Smooth muscle cell (in vitro differentiated cells): ENCODE data around the gene AFF4. TPM values are rescaled to one million over a fixed set of nuclear protein-coding genes. Genes with fewer than 3 reads are reported as not detected.

Experiments used
- DNase-seq: peaks from one replicate; lab custom pipeline; 2025; ENCODE audit not compliant: unreplicated experiment; lab: John Stamatoyannopoulos, UW
- H2AFZ ChIP-seq: fragments of 200-600 bp; sonication (generic); 2 replicates; pipeline ENCODE4 v1.6.0; 2016; ENCODE audit warnings: antibody characterized with exemption, low read depth, mild to moderate bottlenecking
- H3F3A ChIP-seq: fragments of 200-600 bp; sonication (generic); 2 replicates; pipeline ENCODE4 v1.6.0; 2017; ENCODE audit warnings: antibody characterized with exemption, low read depth
- H3K27ac ChIP-seq: fragments of 200-600 bp; sonication (generic); 2 replicates; pipeline ENCODE4 v1.5.1; 2016; ENCODE audit warnings: low read depth, mild to moderate bottlenecking
- H3K27me3 ChIP-seq: fragments of 200-600 bp; sonication (generic); 2 replicates; pipeline ENCODE4 v1.6.1; 2016; ENCODE audit warnings: low read depth, mild to moderate bottlenecking
- H3K36me3 ChIP-seq: fragments of 200-600 bp; sonication (generic); 2 replicates; pipeline ENCODE4 v1.5.1; 2016; ENCODE audit warnings: low read depth
- H3K4me1 ChIP-seq: fragments of 200-600 bp; sonication (generic); 2 replicates; pipeline ENCODE4 v1.5.1; 2016; ENCODE audit warnings: low read depth
- H3K4me2 ChIP-seq: fragments of 200-600 bp; sonication (generic); 2 replicates; pipeline ENCODE4 v1.6.0; 2016; ENCODE audit warnings: mild to moderate bottlenecking
- H3K4me3 ChIP-seq: fragments of 200-600 bp; sonication (generic); 2 replicates; pipeline ENCODE4 v1.5.1; 2016; ENCODE audit warnings: mild to moderate bottlenecking
- H3K79me2 ChIP-seq: fragments of 200-600 bp; sonication (generic); 2 replicates; pipeline ENCODE4 v1.6.0; 2016; ENCODE audit warnings: low read depth, mild to moderate bottlenecking
- H3K9ac ChIP-seq: fragments of 200-600 bp; sonication (generic); 2 replicates; pipeline ENCODE4 v1.6.0; 2016; ENCODE audit warnings: low read depth
- H3K9me3 ChIP-seq: fragments of 200-600 bp; sonication (generic); replicated peaks from 2 replicates; pipeline ENCODE4 v1.5.1; 2016; ENCODE audit warnings: low read depth
- H4K20me1 ChIP-seq: fragments of 200-600 bp; sonication (generic); 2 replicates; pipeline ENCODE4 v1.6.0; 2016; ENCODE audit warnings: low read depth
- WGBS: methylation state at CpG from one replicate; pipeline ENCODE4 v1.1.7; 2016; ENCODE audit warnings: low lambda C conversion rate; 5-methylcytosine and 5-hydroxymethylcytosine counted together
- polyA plus RNA-seq: library from polyadenylated mRNA; unstranded; fragments of >200 nt; fragmentation: Nextera tagmentation; extraction: Ambion mirVana; gene quantifications from 2 replicates; pipeline ENCODE4 v1.2.1, GENCODE V29; 2016
- total RNA-seq: library from RNA; depleted of rRNA; stranded (reverse); fragments of >200 nt; gene quantifications from 2 replicates; pipeline ENCODE4 v1.2.3, GENCODE V29; 2014
- TF ChIP-seq, protein P1 (sequence below): fragments of 200-600 bp; sonication (generic); IDR thresholded peaks from 2 replicates; pipeline ENCODE4 v1.5.1; 2017; ENCODE audit warnings: borderline replicate concordance, mild to moderate bottlenecking, antibody characterized with exemption; ENCODE audit not compliant: insufficient read depth, poor library complexity, severe bottlenecking

Gene AFF4
- total and polyA plus RNA-seq, 2 experiments from 2014 or later, result 27.8 to 137 TPM

DNA sequence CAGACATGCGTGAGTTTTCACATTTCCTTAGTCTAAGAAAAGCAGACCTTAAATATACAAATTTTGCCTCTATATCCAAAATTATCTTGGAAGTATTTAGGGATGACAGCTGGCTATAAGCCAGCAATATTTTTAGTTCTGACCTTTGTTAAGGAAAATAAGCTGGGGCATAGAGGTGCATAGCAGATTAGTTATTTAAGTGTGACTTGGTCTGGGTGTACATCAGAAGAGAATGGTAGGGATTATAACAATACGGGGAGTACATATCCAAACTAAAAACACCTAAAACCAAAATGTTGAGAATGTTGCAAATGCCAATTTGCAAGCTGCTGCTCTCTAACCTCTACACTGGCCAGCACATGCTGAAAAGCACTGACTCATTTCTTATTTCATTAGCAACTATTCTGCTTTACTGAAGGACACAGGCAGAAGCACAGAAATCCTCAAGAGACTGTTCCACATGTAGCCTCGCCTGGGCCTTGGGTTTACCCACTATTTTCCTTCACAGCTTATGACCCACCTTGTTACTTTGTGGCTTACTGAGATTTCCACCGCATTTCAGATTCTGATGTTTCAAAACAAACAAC, 67.6 kb downstream of the AFF4 start:
- TF ChIP-seq, protein P1, sequence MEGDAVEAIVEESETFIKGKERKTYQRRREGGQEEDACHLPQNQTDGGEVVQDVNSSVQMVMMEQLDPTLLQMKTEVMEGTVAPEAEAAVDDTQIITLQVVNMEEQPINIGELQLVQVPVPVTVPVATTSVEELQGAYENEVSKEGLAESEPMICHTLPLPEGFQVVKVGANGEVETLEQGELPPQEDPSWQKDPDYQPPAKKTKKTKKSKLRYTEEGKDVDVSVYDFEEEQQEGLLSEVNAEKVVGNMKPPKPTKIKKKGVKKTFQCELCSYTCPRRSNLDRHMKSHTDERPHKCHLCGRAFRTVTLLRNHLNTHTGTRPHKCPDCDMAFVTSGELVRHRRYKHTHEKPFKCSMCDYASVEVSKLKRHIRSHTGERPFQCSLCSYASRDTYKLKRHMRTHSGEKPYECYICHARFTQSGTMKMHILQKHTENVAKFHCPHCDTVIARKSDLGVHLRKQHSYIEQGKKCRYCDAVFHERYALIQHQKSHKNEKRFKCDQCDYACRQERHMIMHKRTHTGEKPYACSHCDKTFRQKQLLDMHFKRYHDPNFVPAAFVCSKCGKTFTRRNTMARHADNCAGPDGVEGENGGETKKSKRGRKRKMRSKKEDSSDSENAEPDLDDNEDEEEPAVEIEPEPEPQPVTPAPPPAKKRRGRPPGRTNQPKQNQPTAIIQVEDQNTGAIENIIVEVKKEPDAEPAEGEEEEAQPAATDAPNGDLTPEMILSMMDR, result no peak
- Histone ChIP-seq H3K4me1 (no peaks in the 10 kb centered on the region), H3K4me2 (no peak overlapping the region), H3K79me2 (peaks cover 65% of the 10 kb centered on the region), H4K20me1 (peaks cover 95% of the 10 kb centered on the region), H3K36me3 (peaks cover 40% of the 10 kb centered on the region), H3K27me3 (no peaks in the 10 kb centered on the region), H2AFZ (no peak overlapping the region), H3K9me3 (no peaks in the 10 kb centered on the region), H3F3A (peaks cover 14% of the 10 kb centered on the region), H3K4me3 (no peak overlapping the region), H3K27ac (no peak overlapping the region), H3K9ac (no peak overlapping the region)
- WGBS, result 98% methylated on average over 4 of the region's 4 CpGs
- DNase-seq, result no peak

DNA sequence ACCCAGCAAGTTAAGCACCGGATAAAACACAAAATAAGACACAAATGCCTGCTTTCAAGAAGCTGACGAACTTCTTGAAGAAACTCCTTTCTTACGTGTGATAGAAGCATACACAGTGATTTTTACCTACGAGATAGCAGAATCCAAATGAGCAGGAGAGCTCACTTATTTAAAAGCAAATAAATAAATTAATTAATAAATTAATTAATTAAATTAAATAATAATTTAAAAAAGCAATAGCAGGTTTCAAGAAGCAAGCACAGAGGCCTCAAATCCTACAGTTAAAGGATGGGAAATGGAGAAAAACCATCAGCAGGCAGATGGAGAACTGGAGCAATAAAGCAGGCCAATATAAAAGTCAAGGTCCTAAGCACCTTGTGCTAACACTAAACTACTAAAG, 72.6 kb downstream of the AFF4 start:
- no peak for DNase-seq
- peaks cover 97% of the 10 kb centered on the region for H4K20me1 ChIP-seq
- H3K36me3 ChIP-seq, result peaks cover 61% of the 10 kb centered on the region
- H2AFZ ChIP-seq, result no peak overlapping the region
- H3K9me3 ChIP-seq, result no peaks in the 10 kb centered on the region
- peaks cover 62% of the 10 kb centered on the region for H3K79me2 ChIP-seq
- no peak overlapping the region for H3K4me2 ChIP-seq
- H3K9ac ChIP-seq, result no peak overlapping the region
- H3K27ac ChIP-seq, result no peak overlapping the region
- peaks cover 30% of the 10 kb centered on the region for H3F3A ChIP-seq
- no peaks in the 10 kb centered on the region for H3K4me1 ChIP-seq
- TF ChIP-seq, protein P1, result no peak
- H3K27me3 ChIP-seq, result no peaks in the 10 kb centered on the region
- WGBS, result 97% methylated on average over 4 of the region's 4 CpGs
- H3K4me3 ChIP-seq, result no peak overlapping the region

DNA sequence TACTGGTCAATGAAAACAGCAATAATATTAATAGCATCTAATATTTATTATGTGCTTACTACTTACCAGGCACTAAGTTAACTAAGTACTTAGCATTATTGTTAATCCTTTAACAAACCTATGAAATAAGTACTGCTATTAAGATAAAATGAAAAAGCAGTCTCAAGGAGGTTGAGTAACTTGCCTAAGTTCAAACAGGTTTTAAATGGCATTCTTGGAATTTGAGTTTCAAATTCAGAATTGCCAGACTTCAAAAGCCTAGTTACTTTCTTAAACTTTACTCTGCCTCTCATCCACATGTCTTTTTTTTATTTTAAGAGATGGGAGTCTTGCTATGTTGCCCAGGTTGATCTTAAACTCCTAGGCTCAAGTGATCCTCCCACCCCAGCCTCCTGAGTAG, 73.9 kb downstream of the AFF4 start:
- H3K79me2 ChIP-seq, result peaks cover 48% of the 10 kb centered on the region
- TF ChIP-seq, protein P1, result no peak

DNA sequence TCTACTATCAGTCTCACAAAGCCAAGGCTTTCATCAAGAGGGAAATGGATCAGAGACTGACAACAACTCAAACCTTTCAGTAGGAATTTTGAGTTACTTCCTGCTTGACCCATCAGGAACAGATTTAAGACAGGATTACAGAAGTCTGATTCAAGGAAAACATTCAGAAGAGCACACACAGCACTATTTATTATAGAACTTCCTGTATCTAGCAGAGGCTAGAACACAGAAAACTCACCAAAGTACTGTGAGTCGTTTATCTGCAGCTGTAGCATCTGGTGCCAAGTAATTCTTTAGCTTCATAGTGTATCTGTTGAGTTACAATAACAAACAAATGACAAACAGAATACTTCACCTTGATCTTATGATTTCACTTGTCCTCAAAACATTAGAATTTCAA, 76.2 kb downstream of the AFF4 start:
- H3K4me2 ChIP-seq, result no peak overlapping the region
- no peak for DNase-seq
- peaks cover 26% of the 10 kb centered on the region for H3F3A ChIP-seq
- WGBS, result 74% methylated on average over 1 of the region's 1 CpG
- TF ChIP-seq, protein P1, result no peak
- no peaks in the 10 kb centered on the region for H3K9me3 ChIP-seq
- no peak overlapping the region for H3K9ac ChIP-seq
- no peak overlapping the region for H3K4me3 ChIP-seq
- H2AFZ ChIP-seq, result no peak overlapping the region
- no peaks in the 10 kb centered on the region for H3K4me1 ChIP-seq
- peaks cover 27% of the 10 kb centered on the region for H3K79me2 ChIP-seq
- H3K27me3 ChIP-seq, result no peaks in the 10 kb centered on the region
- peak overlapping the region; percentile 1 for H3K27ac ChIP-seq
- peaks cover 95% of the 10 kb centered on the region for H4K20me1 ChIP-seq
- H3K36me3 ChIP-seq, result peaks cover 50% of the 10 kb centered on the region

More for the DNA sequence above, 73.9 kb downstream of the AFF4 start:
- H3K36me3 ChIP-seq, result peaks cover 52% of the 10 kb centered on the region
- peak overlapping the region; percentile 2 for H3K27ac ChIP-seq
- no peaks in the 10 kb centered on the region for H3K4me1 ChIP-seq
- H3K4me3 ChIP-seq, result no peak overlapping the region
- no peaks in the 10 kb centered on the region for H3K27me3 ChIP-seq
- H3K4me2 ChIP-seq, result no peak overlapping the region
- H3F3A ChIP-seq, result peaks cover 27% of the 10 kb centered on the region
- no peak overlapping the region for H3K9ac ChIP-seq
- peaks cover 93% of the 10 kb centered on the region for H4K20me1 ChIP-seq
- no peak for DNase-seq
- no peak overlapping the region for H2AFZ ChIP-seq
- no peaks in the 10 kb centered on the region for H3K9me3 ChIP-seq
